Transverse colon (tissue), 4 donors: ENCODE results near the gene PARN. TPM values are rescaled to one million over a fixed set of nuclear protein-coding genes. Genes with fewer than 3 reads are reported as not detected.

Experiments used
- DNase-seq: peaks from one replicate; pipeline ENCODE4 v3.0.0-alpha.2; 2019
- H3K27ac ChIP-seq, 4 donors: fragments of 200-600 bp; sonication (generic); 2 replicates each; pipeline ENCODE4 v1.5.1; 2016 to 2018; ENCODE audit warnings: inconsistent platforms in 4 of 4
- H3K27me3 ChIP-seq: fragments of 200-600 bp; sonication (generic); 2 replicates; pipeline ENCODE4 v1.5.1; 2017; ENCODE audit warnings: inconsistent platforms
- H3K36me3 ChIP-seq, 4 donors: fragments of 200-600 bp; sonication (generic); 2 replicates each; pipeline ENCODE4 v1.5.1; 2017 to 2019; ENCODE audit warnings: inconsistent platforms in 4 of 4
- H3K4me1 ChIP-seq, 4 donors: fragments of 200-600 bp; sonication (generic); 2 replicates each; pipeline ENCODE4 v1.5.1; 2017 to 2020; ENCODE audit warnings: inconsistent platforms in 4 of 4
- H3K4me3 ChIP-seq, 4 donors: fragments of 200-600 bp; sonication (generic); 1 replicate in 1 of 4; 2 replicates in 3 of 4; pipeline versions ENCODE4 v1.5.1 to v1.6.1; 2017 to 2019; ENCODE audit warnings: inconsistent platforms in 4 of 4
- H3K9me3 ChIP-seq, 2 donors: fragments of 200-600 bp; sonication (generic); 2 replicates each; pipeline ENCODE4 v1.5.1; 2017 to 2019; ENCODE audit warnings: inconsistent platforms in 2 of 2
- CTCF ChIP-seq, 5 experiments: fragments of 200-600 bp in 3 of 5; fragments of 450-650 bp in 2 of 5; sonication (generic) in 3 of 5; IDR thresholded peaks; 1 replicate in 2 of 5; 2 replicates in 3 of 5; pipeline ENCODE4 v1.5.1; 2016 to 2017; ENCODE audit warnings: antibody characterized with exemption in 5 of 5, inconsistent platforms in 3 of 5, mild to moderate bottlenecking in 2 of 5, moderate library complexity in 1 of 5
- EP300 ChIP-seq: sonication (generic); formaldehyde crosslinking; IDR thresholded peaks from one replicate; pipeline ENCODE4 v1.6.1; 2017; ENCODE audit warnings: antibody characterized with exemption, low read depth
- POLR2A ChIP-seq: fragments of 450-650 bp; IDR thresholded peaks from one replicate; pipeline ENCODE4 v1.6.1; 2016; ENCODE audit warnings: antibody characterized with exemption, mild to moderate bottlenecking, moderate library complexity
- POLR2AphosphoS5 ChIP-seq, 3 donors: sonication (generic); formaldehyde crosslinking; IDR thresholded peaks; one replicate each; pipeline ENCODE4 v1.6.1; 2016; ENCODE audit warnings: antibody characterized with exemption in 3 of 3
- WGBS, 2 donors: methylation state at CpG; one replicate each; pipeline ENCODE4 v1.1.5; 2018; ENCODE audit warnings: low coverage in 1 of 2; 5-methylcytosine and 5-hydroxymethylcytosine counted together
- in situ Hi-C, 4 donors: fragments of 200-750 bp; cut with MboI; loops; one replicate each; pipeline versions ENCODE4 v1.15.0 to v1.15.1; 2017; ENCODE audit warnings: low sequenced_read_pairs in 3 of 4, low pct_ligation_motif_present in 1 of 4, low pct_unique_long_range_greater_than_20kb in 1 of 4
- intact Hi-C: fragments of 100-400 bp; cut with DNase I; formaldehyde crosslinking; loops from one replicate; pipeline ENCODE4 v1.15.1; 2023; ENCODE audit warnings: low total_unique reads
- total RNA-seq, 4 donors: library from RNA; depleted of rRNA; stranded (reverse); fragments of >200 nt; gene quantifications; one replicate each; pipeline ENCODE4 v1.1.0, GENCODE V29; 2016

Gene PARN
- total RNA-seq, 4 donors from 2014 or later = 26.9 to 57.3 (median 34.1) TPM

- H3K36me3 ChIP-seq = peaks cover 0 to 33% (median 12%) of the 10 kb centered on the region in 4 donors
- H3K27ac ChIP-seq = no peak overlapping the region
- H3K4me1 ChIP-seq = no peaks in the 10 kb centered on the region
- no peak for TF ChIP-seq EP300
- TF ChIP-seq POLR2AphosphoS5 (IDR thresholded peaks at IDR 0.05) = no peak
- TF ChIP-seq POLR2A = no peak
- TF ChIP-seq CTCF (IDR thresholded peaks at IDR 0.05) = no peak
- WGBS, 2 donors = 83 to 97% methylated on average over 2 to 4 of the region's 4 CpGs
- no peaks in the 10 kb centered on the region for H3K27me3 ChIP-seq
- no peaks in the 10 kb centered on the region for H3K9me3 ChIP-seq
- no peak for DNase-seq
- H3K4me3 ChIP-seq = no peak overlapping the region
- intact Hi-C loops = no loop called here
- in situ Hi-C loops = no loop called here
These were observed 13.8 kb downstream of the PARN start for GRCh38 chr16:14616280-14616679.

GRCh38 chr16:14613991-14614390, 16.1 kb downstream of the PARN start:
- H3K9me3 ChIP-seq = no peaks in the 10 kb centered on the region
- intact Hi-C loops = no loop called here
- no peaks in the 10 kb centered on the region for H3K4me1 ChIP-seq
- peaks cover 0 to 52% (median 20%) of the 10 kb centered on the region in 4 donors for H3K36me3 ChIP-seq
- no peak for TF ChIP-seq POLR2A
- no peak for TF ChIP-seq EP300
- no peak for TF ChIP-seq CTCF (IDR thresholded peaks at IDR 0.05)
- no peak for TF ChIP-seq POLR2AphosphoS5 (IDR thresholded peaks at IDR 0.05)
- no peak overlapping the region for H3K27ac ChIP-seq
- no peak for DNase-seq
- 90 to 96% methylated on average over 3 to 4 of the region's 4 CpGs for WGBS, 2 donors
- H3K27me3 ChIP-seq = no peaks in the 10 kb centered on the region
- no peak overlapping the region for H3K4me3 ChIP-seq
- in situ Hi-C loops = no loop called here

GRCh38 chr16:14611660-14612059, 18.4 kb downstream of the PARN start:
- Histone ChIP-seq H3K9me3 (no peaks in the 10 kb centered on the region), H3K27ac (no peak overlapping the region), H3K27me3 (no peaks in the 10 kb centered on the region), H3K36me3 (peaks cover 0 to 67% (median 30%) of the 10 kb centered on the region in 4 donors), H3K4me1 (no peaks in the 10 kb centered on the region), H3K4me3 (no peak overlapping the region)
- in situ Hi-C loops = no loop called here
- WGBS, 2 donors = 94% methylated on average over 14 of the region's 14 CpGs; no CpG with 5 or more reads in 1 of the 2 donors
- no peak for TF ChIP-seq POLR2AphosphoS5 (IDR thresholded peaks at IDR 0.05)
- intact Hi-C loops = no loop called here
- no peak for DNase-seq

- Histone ChIP-seq H3K4me1 (no peaks in the 10 kb centered on the region), H3K27me3 (no peaks in the 10 kb centered on the region), H3K4me3 (no peak overlapping the region), H3K9me3 (no peaks in the 10 kb centered on the region), H3K27ac (no peak overlapping the region), H3K36me3 (peaks cover 0 to 59% (median 28%) of the 10 kb centered on the region in 4 donors)
- intact Hi-C loops = no loop called here
- TF ChIP-seq CTCF (IDR thresholded peaks at IDR 0.05) = no peak
- no peak for TF ChIP-seq POLR2A
- no peak for TF ChIP-seq POLR2AphosphoS5 (IDR thresholded peaks at IDR 0.05)
- no peak for TF ChIP-seq EP300
- WGBS, 2 donors = 94 to 100% methylated on average over 2 to 6 of the region's 6 CpGs
- no peak for DNase-seq
- in situ Hi-C loops = no loop called here
These were observed 20.3 kb downstream of the PARN start for GRCh38 chr16:14609716-14610115.

GRCh38 chr16:14608604-14609003, 21.5 kb downstream of the PARN start:
- H3K36me3 ChIP-seq = peaks cover 0 to 66% (median 31%) of the 10 kb centered on the region in 4 donors
- no peaks in the 10 kb centered on the region for H3K4me1 ChIP-seq
- H3K27ac ChIP-seq = no peak overlapping the region
- no peak for TF ChIP-seq EP300
- no peaks in the 10 kb centered on the region for H3K27me3 ChIP-seq
- DNase-seq = no peak
- 89 to 90% methylated on average over 6 of the region's 6 CpGs for WGBS, 2 donors
- intact Hi-C loops = no loop called here
- H3K4me3 ChIP-seq = no peak overlapping the region
- H3K9me3 ChIP-seq = no peaks in the 10 kb centered on the region
- in situ Hi-C loops = no loop called here
